Pancreas (tissue), 10 donors: ENCODE data around the gene CROCC2. TPM values are rescaled to one million over a fixed set of nuclear protein-coding genes. Genes with fewer than 3 reads are reported as not detected.

Experiments used
- ATAC-seq, 4 donors: fragments of 200-7000 bp; cut with Tn5 transposase; one replicate each; pipeline versions ENCODE4 v1.8.0 to v1.9.1; 2020; ENCODE audit warnings: mild to moderate bottlenecking in 4 of 4, moderate library complexity in 4 of 4
- DNase-seq, 6 donors: peaks; one replicate each; pipeline ENCODE4 v3.0.0-alpha.2; 2020
- FAIRE-seq: peaks from 2 replicates; lab custom pipeline; 2012; peaks lifted over from hg19 to GRCh38; lab: Jason Lieb, UNC
- H3K27ac ChIP-seq, 4 donors: fragments of 200-600 bp; sonication (generic); 1 replicate in 3 of 4; 2 replicates in 1 of 4; pipeline versions ENCODE4 v1.5.0 to v1.8.0; 2020
- H3K27me3 ChIP-seq, 4 donors: fragments of 200-600 bp; one replicate each; pipeline ENCODE4 v1.8.0; 2021
- H3K36me3 ChIP-seq, 3 donors: fragments of 200-600 bp; sonication (generic) in 1 of 3; one replicate each; pipeline versions ENCODE4 v1.5.0 to v1.8.0; 2020 to 2021
- H3K4me1 ChIP-seq, 3 donors: fragments of 200-600 bp; one replicate each; pipeline ENCODE4 v1.8.0; 2021
- H3K4me3 ChIP-seq, 4 donors: fragments of 200-600 bp; sonication (generic) in 2 of 4; one replicate each; pipeline versions ENCODE4 v1.5.0 to v1.8.0; 2020 to 2021
- H3K9me3 ChIP-seq, 4 donors: fragments of 200-600 bp; one replicate each; pipeline ENCODE4 v1.8.0; 2021
- CTCF ChIP-seq, 4 donors: fragments of 200-600 bp; sonication (generic) in 3 of 4; IDR thresholded peaks; one replicate each; pipeline versions ENCODE4 v1.5.0 to v1.8.0; 2021; ENCODE audit warnings: antibody characterized with exemption in 4 of 4
- WGBS, 2 donors: extraction: QIAGEN DNeasy Blood & Tissue Kit; methylation state at CpG; one replicate each; pipeline ENCODE4 v1.1.7; 2013; 5-methylcytosine and 5-hydroxymethylcytosine counted together
- intact Hi-C, 3 donors: fragments of 100-400 bp; cut with DNase I; formaldehyde crosslinking; loops; one replicate each; pipeline versions ENCODE4 v1.11.1 to v1.14.2; 2022
- polyA plus RNA-seq, 2 donors: library from polyadenylated mRNA; stranded (reverse); fragments of 200-250 nt; gene quantifications; one replicate each; pipeline ENCODE4 v1.2.3, GENCODE V29; 2013
- total RNA-seq, 6 donors: library from RNA; stranded (reverse); fragmentation: NEBNext Ultra II Directional in 4 of 6; extraction: Animal tissue kit (Norgen Biotek cat#: 25700) in 4 of 6; gene quantifications; one replicate each; pipeline versions ENCODE4 v1.2.1 to v1.2.4, GENCODE V29; 2021 to 2023
- donor health status: healthy with polysubstance abuse.
- donor health status: DM: no; HTN: no; CAD: no; lungs with moderate emphysema.
- donor health status: DM: no; HTN: no; CAD: no.
- donor health status: control.
- donor health status: control.
- donor health status: Bipolar disorder and iron deficiency.
- donor health status: DM: yes; HTN: yes; CAD: no.
- donor health status: DM: no; HTN: no; CAD: no.
- donor health status: DM: no; HTN: no; CAD: no.
- donor health status: DM: yes; HTN: yes; CAD: no.

The CROCC2 gene
- total and polyA plus RNA-seq, 8 donors = 0.04 to 0.05 (median 0.04) TPM; not detected in 5

- no peak for DNase-seq
- intact Hi-C loops = no loop called here
- no peak for TF ChIP-seq CTCF (IDR thresholded peaks at IDR 0.05)
- Histone ChIP-seq H3K4me3 (no peak overlapping the region), H3K9me3 (no peaks in the 10 kb centered on the region), H3K36me3 (no peaks in the 10 kb centered on the region), H3K27ac (no peak overlapping the region), H3K27me3 (no peaks in the 10 kb centered on the region), H3K4me1 (no peaks in the 10 kb centered on the region)
- FAIRE-seq = no peak
- WGBS, 2 donors = 91 to 94% methylated on average over 20 of the region's 20 CpGs
- ATAC-seq = no peak
Observed at GRCh38 chr2:241031436-241032165, 125.5 kb downstream of the CROCC2 start.

- no peak overlapping the region for H3K4me3 ChIP-seq
- no peaks in the 10 kb centered on the region for H3K36me3 ChIP-seq
- FAIRE-seq (no peak), ATAC-seq (no peak), DNase-seq (no peak)
- intact Hi-C loops = no loop called here
- no peak for TF ChIP-seq CTCF (IDR thresholded peaks at IDR 0.05)
- H3K27me3 ChIP-seq = no peaks in the 10 kb centered on the region
- H3K9me3 ChIP-seq = no peaks in the 10 kb centered on the region
- no peak overlapping the region for H3K27ac ChIP-seq
- H3K4me1 ChIP-seq = peaks cover 0 to 3% (median 0%) of the 10 kb centered on the region in 3 donors
- WGBS, 2 donors = 86% methylated on average over 17 of the region's 17 CpGs
Observed at GRCh38 chr2:241033336-241033987, 127.3 kb downstream of the CROCC2 start.

GRCh38 chr2:241033994-241034393 lies 127.9 kb downstream of the CROCC2 start:
- no peak for ATAC-seq
- Histone ChIP-seq H3K27ac (no peak overlapping the region), H3K9me3 (no peaks in the 10 kb centered on the region), H3K4me1 (peaks cover 0 to 3% (median 0%) of the 10 kb centered on the region in 3 donors), H3K4me3 (no peak overlapping the region), H3K36me3 (no peaks in the 10 kb centered on the region), H3K27me3 (no peaks in the 10 kb centered on the region)
- no peak for DNase-seq
- no peak for TF ChIP-seq CTCF (IDR thresholded peaks at IDR 0.05)
- WGBS, 2 donors = 86 to 90% methylated on average over 7 of the region's 7 CpGs
- no peak for FAIRE-seq
- intact Hi-C loops = no loop called here

- WGBS, 2 donors = 93 to 97% methylated on average over 22 of the region's 22 CpGs
- Histone ChIP-seq H3K27me3 (no peaks in the 10 kb centered on the region), H3K36me3 (no peaks in the 10 kb centered on the region), H3K27ac (no peak overlapping the region), H3K4me1 (peaks cover 0 to 3% (median 0%) of the 10 kb centered on the region in 3 donors), H3K9me3 (no peaks in the 10 kb centered on the region), H3K4me3 (no peak overlapping the region)
- FAIRE-seq (no peak), DNase-seq (no peak), ATAC-seq (no peak)
- TF ChIP-seq CTCF (IDR thresholded peaks at IDR 0.05) = no peak
- intact Hi-C loops = no loop called here
Observed at GRCh38 chr2:241034490-241035141, 128.5 kb downstream of the CROCC2 start.
